GM23338 (cell line): ENCODE measurements around the gene NAA80. TPM values are rescaled to one million over a fixed set of nuclear protein-coding genes. Genes with fewer than 3 reads are reported as not detected.

ENCODE experiments used
- ATAC-seq: fragments of 200-7000 bp; cut with Tn5 transposase; 3 replicates; pipeline ENCODE4 v1.9.1; 2020
- DNase-seq: peaks from one replicate; pipeline ENCODE4 v3.0.0-alpha.2; 2015; ENCODE audit warnings: low spot score
- H2AFZ ChIP-seq: fragments of 200-600 bp; sonication (generic); 2 replicates; pipeline ENCODE4 v1.8.0; 2016; ENCODE audit warnings: antibody characterized with exemption, mild to moderate bottlenecking, moderate library complexity
- H3F3A ChIP-seq: fragments of 200-600 bp; sonication (generic); replicated peaks from 2 replicates; pipeline ENCODE4 v1.8.0; 2017; ENCODE audit warnings: antibody characterized with exemption, mixed run types, low read depth
- H3K27ac ChIP-seq: fragments of 200-600 bp; sonication (generic); 2 replicates; pipeline ENCODE4 v1.6.1; 2016; ENCODE audit warnings: low read depth
- H3K27me3 ChIP-seq: fragments of 200-600 bp; sonication (generic); 2 replicates; pipeline ENCODE4 v1.8.0; 2016; ENCODE audit warnings: mild to moderate bottlenecking, mixed run types, moderate library complexity; ENCODE audit not compliant: insufficient read depth
- H3K36me3 ChIP-seq: fragments of 200-600 bp; sonication (generic); 2 replicates; pipeline ENCODE4 v1.8.0; 2016; ENCODE audit warnings: mild to moderate bottlenecking; ENCODE audit not compliant: insufficient read depth
- H3K4me1 ChIP-seq: fragments of 200-600 bp; sonication (generic); 2 replicates; pipeline ENCODE4 v1.8.0; 2016; ENCODE audit warnings: mild to moderate bottlenecking, moderate library complexity; ENCODE audit not compliant: insufficient read depth
- H3K4me2 ChIP-seq: fragments of 200-600 bp; sonication (generic); 2 replicates; pipeline ENCODE4 v1.7.1; 2017; ENCODE audit warnings: mixed run types
- H3K4me3 ChIP-seq: fragments of 200-600 bp; sonication (generic); 2 replicates; pipeline ENCODE4 v1.6.1; 2016; ENCODE audit warnings: mixed run types
- H3K79me2 ChIP-seq: fragments of 200-600 bp; sonication (generic); replicated peaks from 2 replicates; pipeline ENCODE4 v1.8.0; 2017; ENCODE audit warnings: mild to moderate bottlenecking; ENCODE audit not compliant: insufficient read depth
- H3K9me2 ChIP-seq: fragments of 200-600 bp; sonication (generic); 2 replicates; pipeline ENCODE4 v1.8.0; 2017; ENCODE audit not compliant: insufficient read depth
- H4K20me1 ChIP-seq: fragments of 200-600 bp; sonication (generic); replicated peaks from 2 replicates; pipeline ENCODE4 v1.8.0; 2017; ENCODE audit warnings: mild to moderate bottlenecking; ENCODE audit not compliant: insufficient read depth
- H3K27ac Mint-ChIP-seq: 2 replicates; pipeline ENCODE4 v1.8.0; 2020; ENCODE audit warnings: inconsistent platforms, mild to moderate bottlenecking, moderate library complexity, mixed read lengths
- H3K27me3 Mint-ChIP-seq: 3 replicates; pipeline ENCODE4 v1.8.0; 2022; ENCODE audit warnings: low read depth, mild to moderate bottlenecking, moderate library complexity, mixed read lengths, inconsistent platforms; ENCODE audit not compliant: insufficient read depth, poor library complexity
- H3K36me3 Mint-ChIP-seq: 3 replicates; pipeline ENCODE4 v1.8.0; 2021; ENCODE audit warnings: low read depth, mild to moderate bottlenecking, inconsistent platforms, moderate library complexity, mixed read lengths
- H3K4me1 Mint-ChIP-seq: 3 replicates; pipeline ENCODE4 v1.8.0; 2020; ENCODE audit warnings: mild to moderate bottlenecking, inconsistent platforms, mixed read lengths
- H3K4me3 Mint-ChIP-seq: 3 replicates; pipeline ENCODE4 v1.8.0; 2021; ENCODE audit warnings: moderate library complexity, mild to moderate bottlenecking, inconsistent platforms, mixed read lengths
- H3K9me3 Mint-ChIP-seq: 3 replicates; pipeline ENCODE4 v1.8.0; 2020; ENCODE audit warnings: moderate library complexity, mild to moderate bottlenecking, inconsistent platforms, mixed read lengths
- CREB1 ChIP-seq: fragments of 250-450 bp; sonication (Bioruptor Pico); IDR thresholded peaks from 2 replicates; pipeline ENCODE4 v1.5.0; 2020; ENCODE audit warnings: low read depth, mild to moderate bottlenecking, moderate library complexity
- CTCF ChIP-seq, 2 experiments: fragments of 200-600 bp in 1 of 2; sonication (generic) in 1 of 2; conservative IDR thresholded peaks; 2 replicates each; pipeline versions ENCODE4 v1.5.1 to v1.6.1; 2016 to 2017; ENCODE audit warnings: antibody characterized with exemption in 2 of 2, low read depth in 2 of 2, mild to moderate bottlenecking in 2 of 2, moderate library complexity in 1 of 2
- ETS1 ChIP-seq: IDR thresholded peaks from 2 replicates; pipeline ENCODE4 v1.6.1; 2016; ENCODE audit warnings: antibody characterized with exemption
- EZH2 ChIP-seq: fragments of 200-600 bp; sonication (generic); IDR thresholded peaks from one replicate; pipeline ENCODE4 v1.8.0; 2017; ENCODE audit warnings: antibody characterized with exemption, mild to moderate bottlenecking, low read depth; ENCODE audit not compliant: unreplicated experiment
- EZH2phosphoT487 ChIP-seq: fragments of 200-600 bp; sonication (generic); IDR thresholded peaks from one replicate; pipeline ENCODE4 v1.8.1; 2018; ENCODE audit warnings: antibody characterized with exemption; ENCODE audit not compliant: unreplicated experiment
- JUNB ChIP-seq: IDR thresholded peaks from one replicate; pipeline ENCODE4 v1.6.1; 2016; ENCODE audit warnings: antibody characterized with exemption; ENCODE audit not compliant: unreplicated experiment
- NANOG ChIP-seq: IDR thresholded peaks from 2 replicates; pipeline ENCODE4 v1.6.1; 2016; ENCODE audit warnings: antibody characterized with exemption, borderline replicate concordance
- POLR2AphosphoS5 ChIP-seq: IDR thresholded peaks from 2 replicates; pipeline ENCODE4 v1.6.1; 2016; ENCODE audit warnings: antibody characterized with exemption, low read depth
- REST ChIP-seq: IDR thresholded peaks from one replicate; pipeline ENCODE4 v1.6.1; 2018; ENCODE audit warnings: antibody characterized with exemption; ENCODE audit not compliant: unreplicated experiment
- STAT1 ChIP-seq: IDR thresholded peaks from one replicate; pipeline ENCODE4 v1.6.1; 2016; ENCODE audit warnings: antibody characterized with exemption; ENCODE audit not compliant: unreplicated experiment
- ZNF331 ChIP-seq: fragments of 250-450 bp; sonication (Bioruptor Pico); IDR thresholded peaks from 2 replicates; pipeline ENCODE4 v1.5.0; 2020; ENCODE audit warnings: low read depth, mild to moderate bottlenecking, moderate library complexity
- polyA plus RNA-seq: library from polyadenylated mRNA; unstranded; fragments of >200 nt; fragmentation: Nextera tagmentation; extraction: Ambion mirVana; gene quantifications from 2 replicates; pipeline ENCODE4 v1.2.1, GENCODE V29; 2016
- total RNA-seq: library from RNA; depleted of rRNA; stranded (reverse); fragments of >200 nt; shearing (Covaris generic); gene quantifications from 2 replicates; pipeline ENCODE4 v1.2.3, GENCODE V29; 2014

NAA80 gene
- total and polyA plus RNA-seq, 2 experiments from 2014 or later = 12.1 to 16.7 TPM

- TF ChIP-seq CTCF (conservative IDR thresholded peaks at IDR 0.05; ENCODE audit: low read depth in 2 of 2) = peak; percentile 68 to 76
These were observed 48.1 kb upstream of the NAA80 start (continued) for GRCh38 chr3:50347187-50347813.

GRCh38 chr3:50345586-50346234 is 46.5 kb upstream of the NAA80 start, which contains the start of gene ZMYND10:
ZMYND10 (minus strand) TSS chr3:50345732; CDS start chr3:50345579, 153 bp downstream.
- Mint-ChIP-seq H3K4me3 (peak within 1 kb of the TSS; percentile 72), H3K27me3 (peaks cover 52% of the 10 kb centered on the region), H3K9me3 (no peaks in the 10 kb centered on the region), H3K4me1 (peaks cover 9% of the 10 kb centered on the region), H3K27ac (no peak within 1 kb of the TSS), H3K36me3 (peaks cover 7% of the 10 kb centered on the region; the same call in 1 of the 3 replicates)
- H3K79me2 ChIP-seq = no peaks in the 10 kb centered on the region
- peak within 1 kb of the TSS; percentile 71 for H3K4me3 ChIP-seq
- H4K20me1 ChIP-seq = no peaks in the 10 kb centered on the region
- H3K27ac ChIP-seq = no peak within 1 kb of the TSS
- ATAC-seq (peak; percentile 57), DNase-seq (peak; percentile 91)
- TF ChIP-seq JUNB (no peak), POLR2AphosphoS5 (0 out of 2 replicates have a peak, but pooled peaks have one; percentile 30)
- 0 out of 2 replicates have a peak, but pooled peaks cover 15% of the 10 kb centered on the region for H3F3A ChIP-seq
- H3K27me3 ChIP-seq = peaks cover 51% of the 10 kb centered on the region
- peaks cover 3% of the 10 kb centered on the region; the same call in 1 of the 2 replicates for H3K4me1 ChIP-seq
- H2AFZ ChIP-seq = peak within 1 kb of the TSS; percentile 98
- no peaks in the 10 kb centered on the region for H3K36me3 ChIP-seq
- H3K4me2 ChIP-seq = peak within 1 kb of the TSS; percentile 90
- no peaks in the 10 kb centered on the region for H3K9me2 ChIP-seq

GRCh38 chr3:50345008-50345407 is 45.8 kb upstream of the NAA80 start:
- Histone ChIP-seq H3K36me3 (no peaks in the 10 kb centered on the region), H2AFZ (peak overlapping the region; percentile 98), H3K79me2 (no peaks in the 10 kb centered on the region), H3K4me1 (peaks cover 5% of the 10 kb centered on the region; the same call in 1 of the 2 replicates), H3K9me2 (no peaks in the 10 kb centered on the region), H3K4me3 (peak overlapping the region; percentile 71), H3K4me2 (peak overlapping the region; percentile 90), H3F3A (0 out of 2 replicates have a peak, but pooled peaks cover 15% of the 10 kb centered on the region), H3K27me3 (peaks cover 58% of the 10 kb centered on the region), H3K27ac (no peak overlapping the region), H4K20me1 (no peaks in the 10 kb centered on the region)
- H3K36me3 Mint-ChIP-seq = peaks cover 7% of the 10 kb centered on the region; the same call in 1 of the 3 replicates
- TF ChIP-seq REST (no peak), STAT1 (no peak), EZH2 (no peak), POLR2AphosphoS5 (no peak), ETS1 (no peak), CREB1 (CRISPR knock-in tag) (no peak), JUNB (no peak), EZH2phosphoT487 (no peak), CTCF (conservative IDR thresholded peaks at IDR 0.05; ENCODE audit: low read depth in 2 of 2) (no peak), ZNF331 (no peak), NANOG (no peak)
- H3K27me3 Mint-ChIP-seq = peaks cover 52% of the 10 kb centered on the region
- H3K9me3 Mint-ChIP-seq = no peaks in the 10 kb centered on the region
- H3K27ac Mint-ChIP-seq = no peak overlapping the region
- no peak overlapping the region for H3K4me3 Mint-ChIP-seq
- H3K4me1 Mint-ChIP-seq = peaks cover 8% of the 10 kb centered on the region
- DNase-seq = no peak
- no peak for ATAC-seq
